GM10266 (cell line): Measurements from ENCODE around the gene CHN2.

Source experiments
- DNase-seq: peaks from one replicate; pipeline ENCODE4 v3.0.0; 2012; ENCODE audit errors: extremely low spot score
- TF ChIP-seq, protein P1 (sequence below): IDR thresholded peaks from 2 replicates; pipeline ENCODE4 v1.5.1; 2012; ENCODE audit warnings: mild to moderate bottlenecking, low read depth; ENCODE audit not compliant: control insufficient read depth, insufficient read depth; ENCODE audit errors: missing control alignments

The CHN2 gene

DNA sequence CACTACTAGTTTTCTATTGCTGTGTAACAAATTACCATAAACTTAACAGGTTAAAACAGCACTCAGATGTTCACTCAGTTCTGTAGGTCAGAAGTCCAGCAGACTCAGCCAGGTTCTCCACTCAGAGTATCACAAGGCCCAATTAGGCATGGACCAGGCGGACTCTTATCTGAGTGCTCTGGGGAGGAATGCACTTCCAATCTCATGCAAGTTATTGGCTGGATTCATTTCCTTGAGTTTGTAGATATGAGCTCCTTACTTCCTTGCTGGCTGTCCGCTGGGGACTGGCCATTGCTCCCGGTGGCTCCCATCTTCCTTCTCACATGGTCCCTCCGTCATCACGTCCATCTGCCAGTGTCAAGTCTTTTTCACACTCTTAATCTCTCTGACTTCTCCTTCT lies 232.0 kb downstream of the CHN2 start:
- DNase-seq: no peak
- TF ChIP-seq, protein P1, sequence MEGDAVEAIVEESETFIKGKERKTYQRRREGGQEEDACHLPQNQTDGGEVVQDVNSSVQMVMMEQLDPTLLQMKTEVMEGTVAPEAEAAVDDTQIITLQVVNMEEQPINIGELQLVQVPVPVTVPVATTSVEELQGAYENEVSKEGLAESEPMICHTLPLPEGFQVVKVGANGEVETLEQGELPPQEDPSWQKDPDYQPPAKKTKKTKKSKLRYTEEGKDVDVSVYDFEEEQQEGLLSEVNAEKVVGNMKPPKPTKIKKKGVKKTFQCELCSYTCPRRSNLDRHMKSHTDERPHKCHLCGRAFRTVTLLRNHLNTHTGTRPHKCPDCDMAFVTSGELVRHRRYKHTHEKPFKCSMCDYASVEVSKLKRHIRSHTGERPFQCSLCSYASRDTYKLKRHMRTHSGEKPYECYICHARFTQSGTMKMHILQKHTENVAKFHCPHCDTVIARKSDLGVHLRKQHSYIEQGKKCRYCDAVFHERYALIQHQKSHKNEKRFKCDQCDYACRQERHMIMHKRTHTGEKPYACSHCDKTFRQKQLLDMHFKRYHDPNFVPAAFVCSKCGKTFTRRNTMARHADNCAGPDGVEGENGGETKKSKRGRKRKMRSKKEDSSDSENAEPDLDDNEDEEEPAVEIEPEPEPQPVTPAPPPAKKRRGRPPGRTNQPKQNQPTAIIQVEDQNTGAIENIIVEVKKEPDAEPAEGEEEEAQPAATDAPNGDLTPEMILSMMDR: no peak

DNA sequence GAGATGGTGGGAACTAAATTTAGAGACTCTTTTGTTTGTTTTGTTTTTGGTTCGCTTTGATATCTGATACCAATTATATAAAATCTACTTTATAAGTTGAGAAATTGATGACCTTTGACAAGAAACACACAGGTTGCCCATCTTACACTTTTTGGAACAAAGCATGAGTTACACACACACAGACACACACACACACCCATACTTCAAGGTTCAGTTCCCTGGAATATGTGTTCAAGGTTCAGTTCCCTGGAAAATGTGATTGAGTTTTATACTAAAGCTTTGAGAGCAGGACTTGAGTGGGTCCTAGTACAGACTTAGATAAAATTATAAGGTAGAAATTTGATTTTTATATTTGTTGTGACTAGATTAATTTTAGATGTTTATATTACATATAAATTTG lies 234.8 kb downstream of the CHN2 start:
- no peak for DNase-seq
- TF ChIP-seq, protein P1: no peak

DNA sequence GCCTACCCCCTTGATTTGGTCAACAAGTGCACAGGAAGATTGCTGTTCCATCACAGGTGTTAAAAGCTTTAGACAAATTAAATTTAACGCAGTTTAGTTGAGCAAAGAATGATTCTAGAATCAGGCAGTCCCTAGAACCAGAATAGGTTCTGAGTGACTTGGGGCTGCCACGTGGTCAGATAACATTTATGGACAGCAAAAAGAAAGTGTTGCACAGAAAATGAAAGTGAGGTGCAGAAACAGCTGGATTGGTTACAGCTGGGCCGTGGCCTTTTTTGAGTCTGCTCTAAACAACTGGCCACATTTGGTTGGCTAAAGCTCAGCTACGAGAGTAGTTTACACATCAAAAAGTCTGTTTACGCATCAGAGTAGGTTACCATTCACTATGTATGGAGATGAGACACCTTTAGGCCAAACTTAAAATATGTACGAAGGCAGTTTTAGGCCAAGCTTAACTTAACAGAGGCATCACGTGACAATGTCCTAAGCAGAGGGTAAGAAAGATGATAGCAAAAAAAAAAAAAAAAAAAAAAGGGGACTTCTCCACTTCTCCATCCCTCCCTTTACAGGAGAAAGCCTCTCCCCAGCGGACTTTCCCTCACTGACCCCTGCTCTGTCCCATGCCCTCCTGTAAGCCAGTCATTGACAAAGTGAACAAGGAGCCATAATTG lies 235.8 kb downstream of the CHN2 start:
- DNase-seq: no peak
- TF ChIP-seq, protein P1: no peak

DNA sequence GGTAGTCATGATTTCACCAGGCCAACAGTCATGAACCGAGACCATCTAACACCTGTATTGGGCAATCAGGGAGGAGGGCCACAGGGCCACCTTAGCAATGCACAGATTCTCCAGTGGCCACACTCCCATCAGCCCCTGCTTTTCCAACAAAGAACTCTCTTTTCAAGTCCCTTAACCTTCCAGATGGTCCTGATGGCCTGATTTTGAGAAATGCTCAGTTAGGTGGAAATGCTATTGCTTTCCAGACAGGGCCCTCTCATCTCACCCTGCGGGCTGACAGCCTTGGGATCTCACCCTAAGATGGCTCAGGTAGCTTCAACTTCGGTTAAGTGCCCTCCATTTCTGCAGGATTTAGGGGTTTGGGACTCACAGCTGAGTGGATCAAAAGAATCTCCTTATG lies 237.1 kb downstream of the CHN2 start:
- TF ChIP-seq, protein P1: no peak
- no peak for DNase-seq

DNA sequence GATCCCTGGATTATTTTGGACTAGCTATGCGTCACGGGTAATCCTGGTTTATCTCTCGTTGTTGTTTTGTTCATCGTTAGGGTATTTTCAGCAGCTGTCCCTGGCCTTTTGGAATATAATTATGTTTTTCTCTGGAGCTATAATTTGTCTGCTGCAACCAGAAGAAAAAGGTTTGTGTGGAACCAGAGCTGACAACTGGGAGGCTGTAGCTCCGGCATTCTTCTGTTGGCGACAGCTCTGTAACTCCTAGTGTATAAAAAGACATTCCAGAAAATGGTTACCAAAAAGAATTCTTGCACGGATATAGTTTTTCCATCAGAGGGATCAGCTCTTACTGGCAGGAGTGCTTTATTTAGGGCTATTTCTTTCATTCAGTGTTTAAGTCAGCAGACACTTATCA lies 238.1 kb downstream of the CHN2 start:
- no peak for DNase-seq
- TF ChIP-seq, protein P1: no peak

DNA sequence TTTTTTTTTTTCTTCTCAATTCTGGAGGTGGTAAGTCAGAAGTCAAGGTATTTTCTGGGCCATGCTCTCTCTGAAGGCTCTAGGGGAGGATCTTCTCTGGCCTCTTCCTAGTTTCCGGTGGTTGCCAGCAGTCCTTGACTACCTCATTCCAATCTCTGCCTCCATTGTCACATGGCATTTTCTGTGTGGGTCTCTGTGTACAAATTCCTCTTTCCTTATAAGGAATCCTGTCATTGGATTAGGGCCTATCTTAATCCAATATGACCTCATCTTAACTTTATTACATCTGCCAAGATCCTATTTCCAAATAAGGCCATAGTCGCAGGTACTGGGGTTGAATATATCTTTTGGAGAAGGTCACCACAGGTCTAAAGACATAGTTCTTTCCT lies 239.8 kb downstream of the CHN2 start:
- TF ChIP-seq, protein P1: no peak
- DNase-seq: no peak

DNA sequence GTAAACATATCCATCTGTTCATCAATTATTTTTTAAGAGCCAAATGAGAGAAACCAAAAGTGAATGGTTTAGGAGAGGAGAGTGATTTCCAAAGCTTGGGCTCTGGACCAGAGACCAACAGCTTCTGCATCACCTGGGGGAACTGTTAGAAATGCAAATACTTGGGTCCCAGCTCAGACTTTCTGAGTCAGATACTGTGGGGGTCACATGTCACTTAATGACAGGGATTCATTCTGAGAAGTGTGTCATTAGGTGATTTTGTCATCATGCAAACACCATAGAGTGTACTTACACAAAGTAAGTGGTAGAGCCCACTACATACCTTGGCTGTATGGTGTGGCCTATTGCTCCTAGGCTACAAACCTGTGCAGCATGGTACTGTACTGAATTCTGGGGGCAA lies 240.6 kb downstream of the CHN2 start:
- TF ChIP-seq, protein P1: no peak

More for the DNA sequence above, 240.6 kb downstream of the CHN2 start:
- no peak for DNase-seq
